Keratinocyte (primary cell): ENCODE results near the gene KCNT2. TPM values are rescaled to one million over a fixed set of nuclear protein-coding genes. Genes with fewer than 3 reads are reported as not detected.
A peak's percentile ranks its signal among the peaks of the same experiment; 100 is the strongest.

Experiments used
- DNase-seq: peaks from one replicate; pipeline ENCODE4 v3.0.0-alpha.2; 2011; ENCODE audit warnings: low read depth, missing footprints, low spot score
- FAIRE-seq: peaks from 2 replicates; lab custom pipeline; 2011; peaks lifted over from hg19 to GRCh38; lab: Jason Lieb, UNC
- H2AFZ ChIP-seq: 2 replicates; pipeline ENCODE4 v1.6.0; 2012; ENCODE audit warnings: low read length, control low read depth, inconsistent platforms; ENCODE audit not compliant: control insufficient read depth
- H3K27ac ChIP-seq: 2 replicates; pipeline ENCODE4 v1.5.1; 2011; ENCODE audit warnings: low read length; ENCODE audit not compliant: control insufficient read depth, insufficient read depth
- H3K27me3 ChIP-seq: 3 replicates; pipeline ENCODE4 v1.6.0; 2011; ENCODE audit warnings: low read length; ENCODE audit not compliant: control insufficient read depth, insufficient read depth; ENCODE audit errors: extremely low read depth
- H3K36me3 ChIP-seq, 2 experiments: 2 replicates in 1 of 2; 3 replicates in 1 of 2; pipeline ENCODE4 v1.5.1; 2011; ENCODE audit warnings: low read length in 2 of 2, mild to moderate bottlenecking in 1 of 2; ENCODE audit not compliant: control insufficient read depth in 2 of 2, insufficient read depth in 2 of 2; ENCODE audit errors: extremely low read depth in 1 of 2
- H3K4me1 ChIP-seq: 3 replicates; pipeline ENCODE4 v1.5.1; 2011; ENCODE audit warnings: low read length; ENCODE audit not compliant: control insufficient read depth, insufficient read depth; ENCODE audit errors: extremely low read depth
- H3K4me2 ChIP-seq: 3 replicates; pipeline ENCODE4 v1.6.0; 2011; ENCODE audit warnings: low read depth, low read length; ENCODE audit not compliant: control insufficient read depth, insufficient read depth; ENCODE audit errors: extremely low read depth
- H3K4me3 ChIP-seq, 3 experiments: fragments of 200-600 bp in 1 of 3; sonication (generic) in 1 of 3; 2 replicates in 2 of 3; 3 replicates in 1 of 3; pipeline ENCODE4 v1.5.1; 2011 to 2016; ENCODE audit warnings: low read length in 3 of 3, mild to moderate bottlenecking in 3 of 3, control low read depth in 2 of 3, inconsistent platforms in 1 of 3, low read depth in 1 of 3, mixed read lengths in 1 of 3, mixed run types in 1 of 3, moderate library complexity in 1 of 3; ENCODE audit not compliant: control insufficient read depth in 2 of 3, insufficient read depth in 2 of 3; ENCODE audit errors: extremely low read depth in 1 of 3
- H3K79me2 ChIP-seq: 2 replicates; pipeline ENCODE4 v1.6.0; 2012; ENCODE audit warnings: low read length; ENCODE audit not compliant: control insufficient read depth, insufficient read depth
- H3K9ac ChIP-seq: 3 replicates; pipeline ENCODE4 v1.6.0; 2011; ENCODE audit warnings: low read length; ENCODE audit not compliant: control insufficient read depth, insufficient read depth; ENCODE audit errors: extremely low read depth
- H3K9me1 ChIP-seq: 3 replicates; pipeline ENCODE4 v1.6.0; 2011; ENCODE audit warnings: low read length; ENCODE audit not compliant: control insufficient read depth, insufficient read depth; ENCODE audit errors: extremely low read depth
- H3K9me3 ChIP-seq: 2 replicates; pipeline ENCODE4 v1.5.1; 2012; ENCODE audit warnings: low read depth, low read length; ENCODE audit not compliant: control insufficient read depth
- H4K20me1 ChIP-seq: 3 replicates; pipeline ENCODE4 v1.6.0; 2011; ENCODE audit warnings: low read length; ENCODE audit not compliant: control insufficient read depth, insufficient read depth; ENCODE audit errors: extremely low read depth
- EZH2 ChIP-seq: IDR thresholded peaks from one replicate; pipeline ENCODE4 v1.6.1; 2012; ENCODE audit warnings: inconsistent platforms, mild to moderate bottlenecking, low read length, moderate library complexity
- dilution Hi-C: fragments of 300-500 bp; cut with MboI; formaldehyde crosslinking; loops from one replicate; pipeline ENCODE4 v1.7.0; 2020; ENCODE audit warnings: low sequenced_read_pairs; ENCODE audit not compliant: extremely low pct_ligation_motif_present
- polyA plus RNA-seq, 5 experiments: library from polyadenylated mRNA; depleted of rRNA in 3 of 5; stranded (reverse) in 3 of 5; stranded (forward) in 1 of 5; unstranded in 1 of 5; fragments of >200 nt; gene quantifications; 1 replicate in 1 of 5; 2 replicates in 3 of 5; 3 replicates in 1 of 5; pipeline versions ENCODE4 v1.2.1 to v1.2.3, GENCODE V29; 2011 to 2012; ENCODE audit warnings: missing spikeins in 2 of 5, low read depth in 1 of 5, low replicate concordance in 1 of 5
- TF ChIP-seq, protein P1 (sequence below), 3 experiments: IDR thresholded peaks in 1 of 3; conservative IDR thresholded peaks in 1 of 3; optimal IDR thresholded peaks in 1 of 3; 2 replicates in 2 of 3; 3 replicates in 1 of 3; pipeline versions ENCODE3 to v1.5.1; 2011; ENCODE audit warnings: low read length in 3 of 3, mild to moderate bottlenecking in 3 of 3, moderate library complexity in 2 of 3, control low read depth in 1 of 3, inconsistent platforms in 1 of 3; ENCODE audit not compliant: insufficient read depth in 2 of 3; ENCODE audit errors: extremely low read depth in 1 of 3

KCNT2 gene
- polyA plus RNA-seq, 1 donor (not counting 4 experiments of a cell fraction or from before 2014, with no cell fraction given): not detected

GRCh38 chr1:196558411-196558810 lies 49.8 kb downstream of the KCNT2 start:
- TF ChIP-seq, protein P1, sequence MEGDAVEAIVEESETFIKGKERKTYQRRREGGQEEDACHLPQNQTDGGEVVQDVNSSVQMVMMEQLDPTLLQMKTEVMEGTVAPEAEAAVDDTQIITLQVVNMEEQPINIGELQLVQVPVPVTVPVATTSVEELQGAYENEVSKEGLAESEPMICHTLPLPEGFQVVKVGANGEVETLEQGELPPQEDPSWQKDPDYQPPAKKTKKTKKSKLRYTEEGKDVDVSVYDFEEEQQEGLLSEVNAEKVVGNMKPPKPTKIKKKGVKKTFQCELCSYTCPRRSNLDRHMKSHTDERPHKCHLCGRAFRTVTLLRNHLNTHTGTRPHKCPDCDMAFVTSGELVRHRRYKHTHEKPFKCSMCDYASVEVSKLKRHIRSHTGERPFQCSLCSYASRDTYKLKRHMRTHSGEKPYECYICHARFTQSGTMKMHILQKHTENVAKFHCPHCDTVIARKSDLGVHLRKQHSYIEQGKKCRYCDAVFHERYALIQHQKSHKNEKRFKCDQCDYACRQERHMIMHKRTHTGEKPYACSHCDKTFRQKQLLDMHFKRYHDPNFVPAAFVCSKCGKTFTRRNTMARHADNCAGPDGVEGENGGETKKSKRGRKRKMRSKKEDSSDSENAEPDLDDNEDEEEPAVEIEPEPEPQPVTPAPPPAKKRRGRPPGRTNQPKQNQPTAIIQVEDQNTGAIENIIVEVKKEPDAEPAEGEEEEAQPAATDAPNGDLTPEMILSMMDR (optimal IDR thresholded peaks at IDR 0.05 in 1 of 3, IDR thresholded peaks at IDR 0.05 in 1 of 3, conservative IDR thresholded peaks at IDR 0.05 in 1 of 3; ENCODE audit: extremely low read depth in 1 of 3, insufficient read depth in 2 of 3, low read length in 3 of 3): no peak
- no peak for TF ChIP-seq EZH2
- DNase-seq: no peak
- no peak for FAIRE-seq
- dilution Hi-C loops: no loop called here
- no peaks in the 10 kb centered on the region for H3K9me1 ChIP-seq
- H2AFZ ChIP-seq: peak overlapping the region; percentile 69
- no peaks in the 10 kb centered on the region for H4K20me1 ChIP-seq
- H3K9ac ChIP-seq: no peak overlapping the region
- H3K27me3 ChIP-seq: no peaks in the 10 kb centered on the region
- no peaks in the 10 kb centered on the region for H3K79me2 ChIP-seq
- no peaks in the 10 kb centered on the region for H3K36me3 ChIP-seq
- no peaks in the 10 kb centered on the region for H3K4me1 ChIP-seq
- H3K27ac ChIP-seq: no peak overlapping the region
- H3K4me2 ChIP-seq: no peak overlapping the region
- peak overlapping the region in 1 of 3 experiments; percentile 54 for H3K4me3 ChIP-seq
- no peaks in the 10 kb centered on the region for H3K9me3 ChIP-seq

DNA sequence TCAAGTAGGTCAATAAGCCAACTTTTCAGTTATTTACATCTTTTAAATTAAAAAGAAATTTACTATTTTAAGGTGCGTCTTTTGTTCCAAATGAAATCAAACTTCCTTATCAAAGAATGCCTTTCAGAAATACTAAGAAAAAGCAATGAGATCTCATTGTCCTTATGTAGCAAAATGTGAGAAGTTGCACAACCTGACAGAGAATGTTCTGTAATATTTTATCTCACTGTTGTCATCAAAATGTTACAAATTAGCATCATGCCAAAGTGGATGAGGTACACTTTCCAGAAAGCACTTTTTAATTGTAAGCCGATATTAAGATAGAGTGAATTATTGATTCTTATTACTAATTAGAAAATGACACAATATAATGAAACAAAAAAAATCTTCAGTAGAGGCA lies 50.4 kb downstream of the KCNT2 start:
- dilution Hi-C loops: no loop called here
- no peak for FAIRE-seq
- no peak overlapping the region for H3K4me3 ChIP-seq
- no peaks in the 10 kb centered on the region for H3K4me1 ChIP-seq
- DNase-seq: no peak
- no peak overlapping the region for H2AFZ ChIP-seq
- no peak overlapping the region for H3K27ac ChIP-seq
- no peaks in the 10 kb centered on the region for H3K9me1 ChIP-seq
- no peak overlapping the region for H3K4me2 ChIP-seq
- no peaks in the 10 kb centered on the region for H3K36me3 ChIP-seq
- no peaks in the 10 kb centered on the region for H3K79me2 ChIP-seq
- no peaks in the 10 kb centered on the region for H4K20me1 ChIP-seq
- TF ChIP-seq, protein P1 (optimal IDR thresholded peaks at IDR 0.05 in 1 of 3, IDR thresholded peaks at IDR 0.05 in 1 of 3, conservative IDR thresholded peaks at IDR 0.05 in 1 of 3; ENCODE audit: extremely low read depth in 1 of 3, insufficient read depth in 2 of 3, low read length in 3 of 3): no peak
- no peak for TF ChIP-seq EZH2
- no peaks in the 10 kb centered on the region for H3K9me3 ChIP-seq
- H3K9ac ChIP-seq: no peak overlapping the region
- no peaks in the 10 kb centered on the region for H3K27me3 ChIP-seq
